Spleen (tissue), 11 donors: ENCODE measurements around the gene GDPD3. TPM values are rescaled to one million over a fixed set of nuclear protein-coding genes. Genes with fewer than 3 reads are reported as not detected.
A peak's percentile ranks its signal among the peaks of the same experiment; 100 is the strongest.

Source experiments
- DNase-seq: peaks from one replicate; pipeline ENCODE4 v3.0.0-alpha.2; 2020
- H3K27ac ChIP-seq, 8 donors: fragments of 200-600 bp; sonication (generic) in 7 of 8; 1 replicate in 4 of 8; 2 replicates in 4 of 8; pipeline versions ENCODE4 v1.5.0 to v1.8.0; 2016 to 2021; ENCODE audit warnings: inconsistent platforms in 4 of 8, mild to moderate bottlenecking in 4 of 8, moderate library complexity in 1 of 8
- H3K27me3 ChIP-seq, 7 donors: fragments of 200-600 bp; sonication (generic) in 6 of 7; replicated peaks in 1 of 7; 1 replicate in 4 of 7; 2 replicates in 3 of 7; pipeline versions ENCODE4 v1.5.0 to v1.8.0; 2016 to 2021; ENCODE audit warnings: inconsistent platforms in 3 of 7, mild to moderate bottlenecking in 1 of 7
- H3K36me3 ChIP-seq, 6 donors: fragments of 200-600 bp; sonication (generic) in 5 of 6; 1 replicate in 4 of 6; 2 replicates in 2 of 6; pipeline versions ENCODE4 v1.5.0 to v1.8.0; 2016 to 2021; ENCODE audit warnings: inconsistent platforms in 2 of 6
- H3K4me1 ChIP-seq, 6 donors: fragments of 200-600 bp; sonication (generic) in 5 of 6; 1 replicate in 3 of 6; 2 replicates in 3 of 6; pipeline versions ENCODE4 v1.5.0 to v1.8.0; 2016 to 2021; ENCODE audit warnings: inconsistent platforms in 3 of 6
- H3K4me3 ChIP-seq, 8 donors: fragments of 200-600 bp; sonication (generic) in 7 of 8; 1 replicate in 4 of 8; 2 replicates in 4 of 8; pipeline versions ENCODE4 v1.5.0 to v1.8.0; 2016 to 2021; ENCODE audit warnings: inconsistent platforms in 4 of 8, mild to moderate bottlenecking in 4 of 8, moderate library complexity in 2 of 8
- H3K9me3 ChIP-seq, 8 donors: fragments of 200-600 bp; sonication (generic) in 7 of 8; 1 replicate in 4 of 8; 2 replicates in 4 of 8; pipeline versions ENCODE4 v1.5.0 to v1.8.0; 2016 to 2021; ENCODE audit warnings: inconsistent platforms in 4 of 8
- POLR2A ChIP-seq, 3 donors: fragments of 450-650 bp; IDR thresholded peaks; one replicate each; pipeline ENCODE4 v1.5.1; 2017; ENCODE audit warnings: antibody characterized with exemption in 3 of 3, mild to moderate bottlenecking in 1 of 3
- POLR2AphosphoS5 ChIP-seq, 3 donors: sonication (generic); formaldehyde crosslinking; IDR thresholded peaks; one replicate each; pipeline ENCODE4 v1.5.1; 2017; ENCODE audit warnings: antibody characterized with exemption in 3 of 3
- WGBS, 5 donors: extraction: QIAGEN DNeasy Blood & Tissue Kit in 3 of 5; methylation state at CpG; one replicate each; pipeline versions ENCODE4 v1.1.5 to v1.1.7; 2013 to 2018; 5-methylcytosine and 5-hydroxymethylcytosine counted together
- intact Hi-C: fragments of 100-400 bp; cut with DNase I; formaldehyde crosslinking; loops from one replicate; pipeline ENCODE4 v1.15.0; 2023; ENCODE audit warnings: low total_unique reads
- polyA plus RNA-seq, 3 donors: library from polyadenylated mRNA; stranded (reverse); fragments of 200-250 nt; gene quantifications; one replicate each; pipeline ENCODE4 v1.2.1, GENCODE V29; 2013
- total RNA-seq, 7 donors: library from RNA; depleted of rRNA in 3 of 7; stranded (reverse); fragments of >200 nt in 3 of 7; fragmentation: NEBNext Ultra II Directional in 4 of 7; extraction: Animal tissue kit (Norgen Biotek cat#: 25700) in 4 of 7; gene quantifications; one replicate each; pipeline versions ENCODE4 v1.1.0 to v1.2.1, GENCODE V29; 2016 to 2021
- TF ChIP-seq, protein P1 (sequence below), 11 experiments: fragments of 200-600 bp in 7 of 11; fragments of 450-650 bp in 4 of 11; sonication (generic) in 4 of 11; IDR thresholded peaks in 8 of 11; conservative IDR thresholded peaks in 3 of 11; 1 replicate in 7 of 11; 2 replicates in 4 of 11; pipeline versions ENCODE4 v1.4.0 to v1.8.0; 2016 to 2021; ENCODE audit warnings: antibody characterized with exemption in 11 of 11, inconsistent platforms in 4 of 11, mild to moderate bottlenecking in 1 of 11
- donor health status: healthy with polysubstance abuse.
- donor health status: DM: no; HTN: no; CAD: no; lungs with moderate emphysema.
- donor health status: DM: no; HTN: no; CAD: no.
- donor health status: Bipolar disorder and iron deficiency.
- donor health status: healthy.
- donor health status: DM: no; HTN: no; CAD: no.
- donor health status: DM: yes; HTN: yes; CAD: no.

GDPD3 gene
- total and polyA plus RNA-seq, 10 donors: 4.3 to 18.0 (median 10.7) TPM

DNA sequence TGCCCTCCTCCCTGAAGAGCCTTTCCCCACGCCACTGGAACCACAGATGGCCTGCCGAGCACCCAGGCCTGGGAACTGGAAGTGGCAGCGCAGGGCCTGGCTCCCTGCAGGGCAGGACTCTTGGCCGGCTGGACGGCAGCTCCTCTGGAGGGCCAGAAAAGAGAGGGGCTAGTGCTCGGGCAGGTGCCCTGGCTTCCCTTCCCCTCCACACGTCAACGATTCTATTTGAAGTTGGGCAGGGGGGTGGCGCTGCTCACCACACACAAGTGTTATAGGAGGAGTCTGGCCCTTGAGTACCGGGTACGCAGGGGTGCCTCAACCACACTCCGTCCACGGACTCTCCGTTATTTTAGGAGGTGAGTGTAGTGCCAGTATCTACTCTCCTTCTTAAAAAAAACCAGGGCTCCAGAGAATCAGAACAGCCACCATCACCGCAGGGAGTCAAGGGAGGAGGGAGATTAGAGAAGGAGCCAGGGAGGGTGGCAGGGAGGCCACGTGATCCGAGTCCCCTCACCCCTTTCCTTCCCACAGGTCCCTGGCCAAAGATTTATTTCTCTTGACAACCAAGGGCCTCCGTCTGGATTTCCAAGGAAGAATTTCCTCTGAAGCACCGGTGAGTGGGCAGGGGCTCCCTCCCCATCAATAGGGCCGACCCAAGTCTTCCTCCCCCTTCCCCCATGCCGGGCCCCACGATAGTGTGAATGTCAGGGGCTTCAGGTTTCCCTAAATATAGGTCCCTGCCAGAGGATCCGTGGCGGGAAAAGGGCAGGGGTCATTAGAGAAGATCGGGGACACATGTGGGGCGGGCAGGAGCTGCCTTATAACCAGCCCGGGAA is 49.2 kb downstream of the GDPD3 start:
- no peaks in the 10 kb centered on the region for H3K9me3 ChIP-seq
- TF ChIP-seq, protein P1, sequence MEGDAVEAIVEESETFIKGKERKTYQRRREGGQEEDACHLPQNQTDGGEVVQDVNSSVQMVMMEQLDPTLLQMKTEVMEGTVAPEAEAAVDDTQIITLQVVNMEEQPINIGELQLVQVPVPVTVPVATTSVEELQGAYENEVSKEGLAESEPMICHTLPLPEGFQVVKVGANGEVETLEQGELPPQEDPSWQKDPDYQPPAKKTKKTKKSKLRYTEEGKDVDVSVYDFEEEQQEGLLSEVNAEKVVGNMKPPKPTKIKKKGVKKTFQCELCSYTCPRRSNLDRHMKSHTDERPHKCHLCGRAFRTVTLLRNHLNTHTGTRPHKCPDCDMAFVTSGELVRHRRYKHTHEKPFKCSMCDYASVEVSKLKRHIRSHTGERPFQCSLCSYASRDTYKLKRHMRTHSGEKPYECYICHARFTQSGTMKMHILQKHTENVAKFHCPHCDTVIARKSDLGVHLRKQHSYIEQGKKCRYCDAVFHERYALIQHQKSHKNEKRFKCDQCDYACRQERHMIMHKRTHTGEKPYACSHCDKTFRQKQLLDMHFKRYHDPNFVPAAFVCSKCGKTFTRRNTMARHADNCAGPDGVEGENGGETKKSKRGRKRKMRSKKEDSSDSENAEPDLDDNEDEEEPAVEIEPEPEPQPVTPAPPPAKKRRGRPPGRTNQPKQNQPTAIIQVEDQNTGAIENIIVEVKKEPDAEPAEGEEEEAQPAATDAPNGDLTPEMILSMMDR (IDR thresholded peaks at IDR 0.05 in 8 of 11, conservative IDR thresholded peaks at IDR 0.05 in 3 of 11): peak; percentile 14 to 58 (median 41)
- peak; percentile 71 to 84 (median 78) for TF ChIP-seq POLR2AphosphoS5 (IDR thresholded peaks at IDR 0.05)
- TF ChIP-seq POLR2A (IDR thresholded peaks at IDR 0.05): peak in 1 of 3 donors; percentile 15
- intact Hi-C loops: no loop called here
- H3K36me3 ChIP-seq: peaks cover 3 to 26% (median 22%) of the 10 kb centered on the region in 6 donors
- H3K4me3 ChIP-seq: peak overlapping the region; percentile 65 to 99 (median 90)
- peak overlapping the region; percentile 93 to 100 (median 98) for H3K27ac ChIP-seq
- peak; percentile 93 for DNase-seq
- peaks cover 30 to 54% (median 45%) of the 10 kb centered on the region in 6 donors for H3K4me1 ChIP-seq
- 0 to 4% (median 3%) methylated on average over 22 to 27 of the region's 27 CpGs for WGBS, 5 donors
- no peaks in the 10 kb centered on the region for H3K27me3 ChIP-seq

DNA sequence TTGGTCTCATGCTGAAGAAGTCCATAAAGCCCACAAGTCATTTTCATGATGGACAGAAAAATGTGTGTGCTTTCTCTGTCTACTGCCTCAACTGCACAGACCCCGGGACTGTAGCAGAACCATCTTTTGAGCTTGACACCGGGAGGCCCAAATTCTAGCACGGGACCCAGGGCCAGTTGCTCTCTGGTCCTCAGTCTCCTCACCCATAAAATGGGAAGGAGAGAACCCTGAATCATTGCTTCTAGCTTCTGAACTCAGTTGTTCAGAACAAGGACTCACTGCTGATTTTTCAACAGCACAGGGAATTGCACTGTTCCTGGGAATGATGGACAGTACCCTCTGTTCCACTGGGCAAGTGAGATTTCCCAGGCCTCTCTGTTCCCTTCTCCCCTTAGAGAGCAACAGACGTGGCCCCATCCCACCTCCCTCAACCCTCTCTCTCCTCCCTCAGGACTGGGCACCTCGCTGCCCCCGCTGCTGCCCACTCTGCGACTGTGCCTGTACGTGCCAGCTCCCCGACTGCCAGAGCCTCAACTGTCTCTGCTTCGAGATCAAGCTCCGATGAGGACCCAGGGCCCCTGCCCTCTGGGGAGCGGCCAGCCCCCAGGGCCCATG is 50.0 kb downstream of the GDPD3 start:
- 57 to 65% (median 62%) methylated on average over 11 to 12 of the region's 12 CpGs for WGBS, 5 donors
- peaks cover 23 to 47% (median 37%) of the 10 kb centered on the region in 6 donors for H3K4me1 ChIP-seq
- peak overlapping the region in 7 of 8 donors; percentile 65 to 99 (median 93) for H3K4me3 ChIP-seq
- H3K9me3 ChIP-seq: no peaks in the 10 kb centered on the region
- intact Hi-C loops: no loop called here
- no peak for DNase-seq
- TF ChIP-seq, protein P1 (IDR thresholded peaks at IDR 0.05 in 8 of 11, conservative IDR thresholded peaks at IDR 0.05 in 3 of 11): no peak
- TF ChIP-seq POLR2A (IDR thresholded peaks at IDR 0.05): no peak
- no peak for TF ChIP-seq POLR2AphosphoS5 (IDR thresholded peaks at IDR 0.05)
- H3K27ac ChIP-seq: peak overlapping the region; percentile 93 to 100 (median 98)
- no peaks in the 10 kb centered on the region for H3K27me3 ChIP-seq
- peaks cover 1 to 19% (median 15%) of the 10 kb centered on the region in 6 donors for H3K36me3 ChIP-seq

DNA sequence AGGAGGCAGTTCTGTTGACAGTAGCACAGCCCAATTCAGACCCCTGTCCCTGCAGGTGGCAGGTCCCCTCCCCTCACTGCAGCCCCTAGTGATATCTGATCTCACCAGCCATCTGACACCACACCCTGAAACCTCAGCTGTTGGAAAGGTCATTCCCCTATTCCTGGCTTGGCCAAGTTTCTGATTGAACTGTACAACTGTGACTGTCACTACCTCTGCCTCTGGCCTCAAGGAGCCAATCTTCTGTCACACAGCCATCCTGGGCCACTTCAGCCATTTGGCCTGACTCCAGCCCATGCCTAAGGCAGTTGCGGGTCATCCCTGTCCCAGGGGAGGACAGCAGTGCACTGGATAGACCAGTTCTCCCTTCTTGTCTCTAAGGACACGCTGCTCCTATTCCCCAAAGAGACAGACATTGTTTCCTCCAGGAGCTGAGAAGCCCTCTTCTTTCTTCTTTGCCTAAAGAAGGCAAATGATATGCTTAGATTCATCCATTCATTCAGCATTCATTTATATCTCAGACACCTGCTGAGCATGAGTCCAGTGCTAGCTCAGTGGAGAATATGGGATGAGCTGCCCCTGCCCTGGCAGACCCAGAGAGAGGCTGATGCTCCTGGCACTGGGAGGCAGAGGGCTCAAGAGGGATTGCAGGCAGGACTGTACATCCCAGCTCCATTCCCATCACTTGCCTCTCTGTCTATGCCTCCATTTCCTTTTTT is 52.3 kb downstream of the GDPD3 start:
- Histone ChIP-seq H3K27ac (no peak overlapping the region), H3K4me1 (peaks cover 8 to 24% (median 15%) of the 10 kb centered on the region in 6 donors), H3K36me3 (no peaks in the 10 kb centered on the region), H3K9me3 (no peaks in the 10 kb centered on the region), H3K4me3 (no peak overlapping the region), H3K27me3 (no peaks in the 10 kb centered on the region)
- intact Hi-C loops: no loop called here
- no peak for DNase-seq
- TF ChIP-seq POLR2A (IDR thresholded peaks at IDR 0.05): no peak
- TF ChIP-seq, protein P1 (IDR thresholded peaks at IDR 0.05 in 8 of 11, conservative IDR thresholded peaks at IDR 0.05 in 3 of 11): no peak
- no peak for TF ChIP-seq POLR2AphosphoS5 (IDR thresholded peaks at IDR 0.05)
- WGBS, 5 donors: 67 to 95% (median 86%) methylated on average over 1 to 2 of the region's 2 CpGs
